GM18526 (cell line): ENCODE data around the gene TREM1.

Experiments
- POLR2A ChIP-seq: IDR thresholded peaks from 3 replicates; pipeline ENCODE4 v1.6.1; 2011; ENCODE audit not compliant: insufficient read length; ENCODE audit errors: extremely low read depth

TREM1 gene

DNA sequence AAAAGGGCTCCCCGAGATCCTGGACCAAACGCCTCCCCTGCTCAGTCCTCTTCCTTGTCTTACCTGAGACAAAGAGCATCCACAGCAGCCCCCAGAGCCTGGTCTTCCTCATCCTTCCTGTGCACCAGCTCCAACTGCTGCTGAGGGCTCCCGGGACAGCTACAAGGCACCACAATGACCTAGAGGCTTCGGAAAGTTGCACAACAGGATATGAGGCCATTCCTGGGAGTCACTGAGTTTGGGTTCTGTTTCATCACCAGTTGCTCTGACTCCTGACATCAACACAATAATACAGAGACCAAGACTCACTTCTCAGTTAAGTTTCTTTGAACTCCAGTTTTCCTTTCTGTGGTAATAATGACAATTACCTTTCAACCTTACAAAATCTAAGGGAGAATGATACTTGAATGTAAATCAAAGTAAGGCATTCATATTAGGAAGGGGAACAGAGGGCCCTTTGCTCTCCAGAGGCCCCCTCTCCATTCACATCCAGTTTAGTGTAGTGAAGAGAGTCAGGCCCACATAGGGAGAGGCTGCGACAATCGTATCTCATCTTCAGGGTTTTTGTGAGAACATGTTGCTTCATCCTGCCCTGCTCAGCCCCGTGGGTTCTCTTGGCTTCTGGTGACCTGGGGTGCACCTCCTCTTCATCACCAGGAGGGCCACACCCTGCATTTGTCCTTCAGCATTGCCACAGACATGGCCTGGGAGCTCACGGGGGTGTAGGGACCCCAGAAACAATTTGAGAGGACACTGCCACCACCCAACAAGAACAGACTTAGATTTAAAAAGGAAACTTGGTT lies at the start of gene TREM1:
TREM1 (minus strand) TSS at position 139 of the 803 bp plus-strand sequence; CDS start at position 112, 27 bp downstream.
- TF ChIP-seq POLR2A: no peak

DNA sequence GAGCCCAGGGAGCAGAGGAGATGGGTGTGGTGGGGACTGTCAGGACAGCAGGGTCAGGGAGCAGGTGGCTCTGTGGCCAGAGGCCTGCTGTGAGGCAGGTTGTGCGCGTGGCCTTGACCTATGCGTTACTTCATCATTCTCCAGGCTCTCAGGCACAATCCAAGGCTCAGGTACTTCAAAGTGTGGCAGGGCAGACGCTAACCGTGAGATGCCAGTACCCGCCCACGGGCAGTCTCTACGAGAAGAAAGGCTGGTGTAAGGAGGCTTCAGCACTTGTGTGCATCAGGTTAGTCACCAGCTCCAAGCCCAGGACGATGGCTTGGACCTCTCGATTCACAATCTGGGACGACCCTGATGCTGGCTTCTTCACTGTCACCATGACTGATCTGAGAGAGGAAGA lies 49.5 kb upstream of the TREM1 start:
- no peak for TF ChIP-seq POLR2A

DNA sequence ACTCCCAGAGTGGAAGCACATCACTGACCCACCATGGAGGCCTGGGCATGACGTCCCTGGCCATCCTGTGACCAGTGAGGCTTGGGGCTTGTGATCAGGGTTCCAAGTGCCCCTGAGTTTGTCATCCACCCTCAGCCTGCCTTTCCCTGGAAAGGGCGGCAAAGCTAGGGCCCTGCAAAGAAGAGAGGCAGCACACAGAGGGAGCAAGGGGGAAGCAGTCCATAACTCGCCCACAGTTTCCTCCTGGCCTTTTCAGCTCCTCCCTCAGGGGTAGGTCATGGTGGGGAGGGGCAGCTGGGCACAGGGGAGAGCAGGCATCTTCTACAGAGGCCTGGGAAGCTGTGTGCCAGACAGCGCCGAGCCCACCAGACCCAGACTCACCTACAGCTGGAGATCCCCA lies 48.8 kb upstream of the TREM1 start, which contains the start of gene NCR2:
NCR2 (plus strand) TSS at position 313 of the 400 bp plus-strand sequence. CDS start 269 bp downstream, outside the sequence.
- no peak for TF ChIP-seq POLR2A

DNA sequence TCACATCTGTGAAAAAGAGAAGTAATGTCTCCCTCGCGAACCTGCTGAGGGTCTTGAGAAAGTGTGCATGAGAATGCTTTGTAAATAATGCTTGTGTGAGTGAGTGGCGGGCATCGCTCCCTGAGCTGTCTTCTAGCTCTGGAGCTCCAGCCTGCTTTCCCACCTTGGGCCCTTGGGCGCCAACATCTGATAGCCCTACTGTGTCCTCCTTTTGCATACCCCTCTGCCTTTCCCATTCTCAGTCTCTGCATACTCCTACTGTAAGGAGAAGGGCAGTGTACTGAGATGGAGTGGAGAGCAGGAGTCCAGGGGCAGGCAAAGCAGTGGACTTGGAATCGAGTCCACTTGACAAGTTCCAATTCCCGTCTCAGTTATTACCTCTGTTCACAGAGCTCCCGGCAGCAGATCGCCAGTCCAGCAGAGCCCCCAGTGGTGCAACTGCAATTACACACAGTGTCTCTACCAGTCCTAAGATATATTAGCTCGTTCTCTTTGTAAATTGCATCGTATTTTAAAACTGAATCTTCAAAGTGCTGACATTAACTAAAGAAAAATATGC lies 48.1 kb upstream of the TREM1 start:
- TF ChIP-seq POLR2A: no peak

DNA sequence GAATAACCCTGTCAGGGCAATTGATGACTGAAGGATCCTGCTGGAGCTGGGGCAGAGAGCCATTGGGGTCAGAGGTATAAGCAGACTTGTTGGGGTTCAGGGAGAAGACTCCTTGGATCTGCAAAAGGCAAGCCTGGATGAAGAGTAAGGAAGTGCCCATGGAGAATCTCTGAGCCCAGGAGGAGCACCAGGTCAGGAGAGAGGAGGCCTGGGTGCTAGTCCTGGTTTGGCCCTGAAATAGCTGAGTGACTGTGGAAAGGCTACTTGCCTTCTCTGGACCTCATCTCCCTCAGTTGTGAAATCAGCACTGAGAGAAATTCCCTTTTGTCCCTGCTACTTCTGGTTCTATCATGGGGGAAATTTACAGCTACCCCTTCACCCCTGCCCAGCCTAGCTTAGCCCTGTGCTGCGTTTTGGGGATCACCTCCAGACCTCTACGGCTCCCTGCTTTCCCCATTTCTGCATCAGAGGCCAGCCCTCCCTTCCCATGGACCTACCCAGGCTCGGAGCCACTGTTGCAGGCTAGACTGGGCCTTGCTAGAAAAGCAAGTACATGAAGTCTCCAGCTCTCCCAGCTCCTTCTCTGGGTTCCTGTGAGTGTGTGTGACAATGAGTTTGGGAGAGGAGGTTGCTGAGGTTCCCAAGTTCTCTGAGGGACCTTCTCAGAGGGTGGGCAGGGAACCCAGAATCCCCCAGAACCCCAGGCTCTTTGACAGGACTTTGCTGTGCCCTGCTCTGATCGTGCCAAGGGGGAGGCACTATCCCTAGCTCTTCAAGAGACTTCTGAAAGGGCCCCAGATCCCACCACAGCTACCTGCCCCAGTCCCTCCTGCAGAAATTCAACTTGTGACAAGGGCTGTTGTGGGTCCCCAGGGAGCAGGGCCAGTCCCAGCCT lies 46.6 kb upstream of the TREM1 start:
- no peak for TF ChIP-seq POLR2A

DNA sequence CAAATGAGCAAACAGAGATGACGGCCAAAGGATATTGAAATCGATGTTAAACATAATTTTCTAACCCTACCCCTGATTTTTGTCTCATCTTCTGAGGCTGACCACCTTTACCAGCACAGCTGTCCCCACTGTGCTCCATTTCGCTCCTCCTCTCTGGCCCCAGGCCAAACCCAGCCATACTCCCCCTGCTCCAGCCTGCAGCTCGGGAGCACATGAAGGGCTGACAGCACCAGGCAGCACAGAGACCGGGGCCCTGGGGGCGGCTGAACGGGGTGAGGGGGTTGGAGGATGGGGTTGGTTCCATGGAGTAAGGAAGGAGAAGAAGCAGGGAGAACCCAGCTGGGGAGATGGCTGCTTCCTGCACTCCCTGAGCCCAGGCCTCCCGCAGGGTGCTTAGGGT lies 45.8 kb upstream of the TREM1 start:
- no peak for TF ChIP-seq POLR2A

DNA sequence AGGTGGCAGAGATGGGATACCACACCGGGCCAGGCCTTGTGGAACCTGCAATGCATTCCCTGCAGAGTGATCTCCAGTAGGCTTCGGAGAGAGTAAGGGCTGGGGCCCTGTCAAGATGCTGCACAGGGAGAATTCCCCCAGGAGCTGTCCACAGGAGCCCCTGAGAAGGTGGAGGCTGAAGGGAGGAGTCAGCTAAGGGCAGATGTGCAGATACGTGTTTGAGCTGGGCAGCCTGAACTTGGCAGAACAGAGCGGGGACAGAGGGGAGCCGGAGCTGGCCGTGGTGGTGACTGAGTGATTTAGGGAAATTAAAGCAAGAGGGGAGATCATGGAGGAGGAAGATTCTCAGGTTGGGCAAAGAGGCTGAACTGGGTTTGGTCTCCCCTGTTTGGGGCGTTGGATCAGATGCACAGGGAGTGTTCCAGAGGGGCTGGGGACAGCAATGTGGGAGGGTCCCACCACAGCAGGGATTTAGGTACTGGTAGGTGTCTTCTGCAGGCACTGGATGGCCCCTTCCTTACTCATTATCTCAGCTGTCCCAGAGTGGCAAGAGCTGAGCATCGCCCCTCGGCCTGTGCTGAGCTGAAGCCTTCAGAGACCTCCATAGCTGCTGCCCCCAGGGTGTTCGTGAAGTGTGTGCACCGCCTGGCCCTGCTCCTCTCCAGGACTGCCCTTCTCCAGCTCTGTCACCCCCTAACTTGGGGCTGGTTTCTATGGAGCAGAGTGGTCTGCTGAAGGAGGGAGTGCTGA lies 45.1 kb upstream of the TREM1 start:
- TF ChIP-seq POLR2A: no peak

DNA sequence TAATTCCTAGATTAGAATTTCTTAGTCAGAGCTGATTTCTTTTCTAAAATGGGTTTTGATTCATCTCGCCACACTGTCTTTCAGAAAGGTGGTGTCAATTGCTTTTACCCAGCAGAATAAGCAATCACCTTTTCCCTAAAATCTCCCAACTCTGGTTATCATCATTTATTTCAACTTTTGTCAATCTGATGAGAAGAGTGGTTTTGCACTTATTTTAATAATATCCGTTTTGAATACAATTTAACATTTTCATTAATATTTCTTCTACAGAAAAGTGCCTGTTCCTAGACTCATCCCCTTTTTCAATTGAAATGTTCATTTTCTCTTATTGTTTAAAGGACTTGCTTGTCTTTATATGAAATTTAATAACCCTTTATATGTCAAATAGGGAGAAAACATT lies 40.7 kb upstream of the TREM1 start:
- no peak for TF ChIP-seq POLR2A

DNA sequence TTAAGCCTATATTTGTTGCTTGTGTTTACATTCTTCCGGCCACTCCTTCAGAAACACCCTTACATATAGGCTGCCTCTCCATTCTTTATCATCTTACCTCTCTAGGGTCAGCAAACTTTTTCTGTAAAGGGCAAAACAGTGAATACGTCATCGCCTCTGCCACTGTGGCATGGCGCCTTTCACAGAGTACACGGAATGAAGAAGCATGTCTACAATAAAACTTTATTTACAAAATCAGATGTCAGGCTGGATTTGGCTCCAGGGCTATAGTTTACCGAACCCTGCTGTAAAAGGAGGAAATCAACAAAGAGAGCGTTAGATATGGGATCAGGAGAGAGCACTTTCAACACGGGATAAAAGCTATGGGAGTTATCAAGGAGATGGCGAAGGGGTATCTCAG lies 39.6 kb upstream of the TREM1 start:
- no peak for TF ChIP-seq POLR2A

DNA sequence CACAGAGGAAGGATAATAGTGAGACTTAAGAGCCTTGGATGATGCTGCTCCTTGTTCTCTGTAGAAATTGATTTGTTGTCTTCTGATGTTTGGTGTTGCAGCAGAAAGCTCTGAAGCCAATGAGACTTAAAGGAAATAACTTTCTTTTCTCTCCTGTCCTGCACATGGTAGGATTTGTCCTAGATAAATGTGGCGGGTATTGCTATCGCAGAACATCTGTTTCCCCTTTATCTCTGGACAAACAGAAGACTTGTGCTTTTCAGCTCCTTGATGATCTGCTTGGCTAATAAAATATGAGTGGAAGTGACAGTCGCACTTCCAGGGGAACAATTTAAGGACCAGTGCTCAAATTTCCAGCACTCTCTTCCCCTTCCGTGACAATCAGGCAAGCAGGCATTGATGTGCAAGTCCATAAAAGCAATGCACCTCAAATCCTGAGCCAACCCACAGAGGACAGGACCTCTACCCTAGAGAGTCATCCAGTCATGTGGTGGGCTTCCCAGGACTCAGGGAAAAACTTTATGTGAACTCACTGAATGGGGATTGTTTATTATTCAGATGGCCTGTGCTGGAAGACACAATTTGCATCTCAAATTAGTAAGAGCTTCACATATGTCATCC lies 39.1 kb upstream of the TREM1 start:
- no peak for TF ChIP-seq POLR2A

DNA sequence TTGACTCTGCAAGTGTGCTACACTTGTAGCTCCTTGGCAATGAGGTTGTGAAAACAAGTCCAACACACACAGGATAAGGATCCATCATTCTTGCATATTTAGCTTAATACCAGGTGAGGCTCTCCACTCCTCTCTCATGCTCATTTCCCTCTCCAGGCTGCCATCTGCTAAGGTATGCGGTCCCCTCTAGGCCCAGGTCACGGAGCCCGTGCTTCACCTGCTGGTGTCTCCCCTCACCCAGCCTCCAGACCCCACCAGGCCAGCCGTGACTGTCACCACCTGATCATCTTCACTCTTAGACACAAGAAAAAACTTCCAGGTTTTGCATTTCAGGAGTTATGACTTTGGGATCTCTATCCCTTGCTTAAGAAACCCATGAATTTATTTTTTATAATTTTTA lies 34.7 kb upstream of the TREM1 start:
- no peak for TF ChIP-seq POLR2A

DNA sequence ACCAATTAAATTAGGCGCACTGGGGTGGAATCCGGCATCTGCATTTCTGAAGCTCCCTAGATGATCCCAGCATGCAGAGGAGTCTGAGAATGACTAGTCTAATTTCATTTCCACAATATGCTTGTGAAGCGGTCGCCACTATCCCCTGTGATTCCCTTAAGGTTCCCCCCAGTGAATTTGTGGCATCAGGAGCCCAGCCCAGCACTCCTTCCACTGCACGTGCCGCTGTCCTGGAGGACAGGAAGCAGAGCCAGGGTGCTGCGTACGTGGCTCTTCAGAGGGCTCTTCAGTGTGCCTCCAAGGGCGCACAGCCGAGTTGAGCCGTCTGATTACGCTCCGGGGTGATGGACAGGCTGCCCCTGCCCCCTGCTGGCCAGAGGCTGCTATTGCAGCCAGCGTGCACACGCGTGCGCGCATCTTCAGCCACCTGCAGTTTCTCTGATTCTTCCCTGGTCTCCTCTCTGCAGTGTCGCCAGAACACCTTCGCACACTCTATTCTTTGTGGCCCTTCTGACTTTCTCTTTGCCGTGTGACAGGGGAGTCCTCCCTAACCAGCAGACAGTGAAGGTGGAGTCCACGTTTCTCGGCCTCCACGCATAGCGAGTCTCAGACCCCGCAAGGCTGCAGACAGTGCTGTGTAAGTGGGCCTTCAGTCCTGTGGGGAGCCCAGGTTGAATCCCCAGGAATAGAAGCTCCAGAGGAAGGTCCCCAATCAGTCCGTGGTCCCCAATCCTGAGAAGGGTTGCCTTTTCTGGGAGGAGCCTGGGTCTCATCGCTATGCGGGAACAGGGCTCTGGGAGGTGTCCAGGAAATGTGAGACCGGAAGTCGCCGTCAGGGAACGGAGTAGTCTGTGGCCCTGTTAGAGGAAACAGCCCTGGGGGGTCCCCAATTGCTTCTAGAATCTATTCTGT lies 32.4 kb upstream of the TREM1 start:
- TF ChIP-seq POLR2A: no peak

DNA sequence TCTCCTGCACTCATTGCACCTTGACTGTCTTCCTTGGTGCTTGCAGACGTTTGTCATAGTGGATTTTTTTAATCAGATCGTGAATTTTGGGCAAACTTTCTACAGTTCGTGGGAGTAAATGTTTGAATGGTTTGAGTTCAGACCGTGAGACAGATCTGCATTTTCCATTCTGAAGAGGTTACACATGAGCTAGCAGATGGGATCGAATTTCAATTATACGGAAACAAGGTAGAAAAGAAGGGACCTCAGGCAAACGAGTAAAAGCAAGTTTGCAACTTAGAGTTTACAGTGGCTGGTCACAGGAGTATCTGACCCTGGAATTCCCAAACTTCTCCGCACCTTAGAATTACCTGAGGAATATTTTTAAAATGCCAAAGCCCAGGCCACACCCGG lies 31.8 kb upstream of the TREM1 start:
- no peak for TF ChIP-seq POLR2A
